Suprapubic skin (tissue), 3 donors: Measurements from ENCODE around the gene ISG20L2.

Source experiments
- EP300 ChIP-seq: sonication (generic); formaldehyde crosslinking; IDR thresholded peaks from one replicate; pipeline ENCODE4 v1.6.1; 2017; ENCODE audit warnings: antibody characterized with exemption
- POLR2A ChIP-seq, 2 donors: fragments of 450-650 bp; IDR thresholded peaks; one replicate each; pipeline ENCODE4 v1.6.1; 2017; ENCODE audit warnings: antibody characterized with exemption in 2 of 2, mild to moderate bottlenecking in 2 of 2, moderate library complexity in 2 of 2
- TF ChIP-seq, protein P1 (sequence below), 2 donors: fragments of 200-600 bp in 1 of 2; fragments of 450-650 bp in 1 of 2; sonication (generic) in 1 of 2; IDR thresholded peaks; one replicate each; pipeline ENCODE4 v1.5.1; 2016 to 2019; ENCODE audit warnings: antibody characterized with exemption in 2 of 2, mild to moderate bottlenecking in 1 of 2, moderate library complexity in 1 of 2

DNA sequence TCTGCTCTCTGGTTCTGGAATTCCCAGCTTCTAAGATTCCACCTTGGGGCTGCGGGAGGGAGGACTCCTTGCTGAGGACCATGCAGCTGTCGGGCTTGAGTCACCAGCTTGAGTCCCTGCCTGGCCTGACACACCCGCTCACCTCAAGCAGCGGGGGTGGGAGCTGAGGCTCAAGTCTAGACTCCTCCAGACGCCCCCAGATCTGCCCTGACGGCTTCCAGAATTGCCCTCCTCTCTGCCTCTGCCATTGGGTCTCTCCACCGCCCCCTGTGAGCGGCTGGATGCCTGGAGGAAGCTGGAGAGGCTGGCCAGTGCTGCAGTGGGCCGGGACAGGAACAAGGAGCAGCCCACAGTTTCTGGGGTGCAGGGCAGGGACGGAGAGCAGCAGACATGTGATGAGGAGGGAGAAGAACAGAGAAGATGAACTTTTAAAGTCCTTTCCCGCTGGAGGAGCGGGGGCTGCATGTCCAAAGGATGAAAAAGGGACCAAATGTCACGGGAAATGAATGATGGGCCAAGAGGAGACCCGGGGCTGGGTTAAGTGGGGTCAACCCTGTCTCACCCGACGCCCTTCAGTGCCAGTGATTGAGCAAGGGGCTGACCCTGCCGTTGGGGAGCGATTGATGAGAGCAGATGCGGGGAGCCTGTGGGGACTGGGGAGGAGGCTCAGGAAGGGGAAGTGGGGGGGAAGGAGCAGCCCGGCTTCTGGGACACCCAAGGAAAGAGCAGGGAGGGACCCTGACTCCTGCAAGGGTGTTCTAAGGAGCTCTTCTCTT, 36.7 kb downstream of the ISG20L2 start:
- TF ChIP-seq, protein P1, sequence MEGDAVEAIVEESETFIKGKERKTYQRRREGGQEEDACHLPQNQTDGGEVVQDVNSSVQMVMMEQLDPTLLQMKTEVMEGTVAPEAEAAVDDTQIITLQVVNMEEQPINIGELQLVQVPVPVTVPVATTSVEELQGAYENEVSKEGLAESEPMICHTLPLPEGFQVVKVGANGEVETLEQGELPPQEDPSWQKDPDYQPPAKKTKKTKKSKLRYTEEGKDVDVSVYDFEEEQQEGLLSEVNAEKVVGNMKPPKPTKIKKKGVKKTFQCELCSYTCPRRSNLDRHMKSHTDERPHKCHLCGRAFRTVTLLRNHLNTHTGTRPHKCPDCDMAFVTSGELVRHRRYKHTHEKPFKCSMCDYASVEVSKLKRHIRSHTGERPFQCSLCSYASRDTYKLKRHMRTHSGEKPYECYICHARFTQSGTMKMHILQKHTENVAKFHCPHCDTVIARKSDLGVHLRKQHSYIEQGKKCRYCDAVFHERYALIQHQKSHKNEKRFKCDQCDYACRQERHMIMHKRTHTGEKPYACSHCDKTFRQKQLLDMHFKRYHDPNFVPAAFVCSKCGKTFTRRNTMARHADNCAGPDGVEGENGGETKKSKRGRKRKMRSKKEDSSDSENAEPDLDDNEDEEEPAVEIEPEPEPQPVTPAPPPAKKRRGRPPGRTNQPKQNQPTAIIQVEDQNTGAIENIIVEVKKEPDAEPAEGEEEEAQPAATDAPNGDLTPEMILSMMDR (IDR thresholded peaks at IDR 0.05): no peak
- TF ChIP-seq POLR2A (IDR thresholded peaks at IDR 0.05): no peak
- no peak for TF ChIP-seq EP300
